Adrenal gland (tissue), 12 donors: ENCODE measurements around the gene PCDH18. TPM values are rescaled to one million over a fixed set of nuclear protein-coding genes. Genes with fewer than 3 reads are reported as not detected.

Experiments
- DNase-seq, 7 donors: peaks; one replicate each; pipeline ENCODE4 v3.0.0-alpha.2; 2019 to 2020
- H3K27ac ChIP-seq, 5 donors: fragments of 200-600 bp; sonication (generic) in 4 of 5; 1 replicate in 3 of 5; 2 replicates in 2 of 5; pipeline versions ENCODE4 v1.5.1 to v1.8.0; 2016 to 2020; ENCODE audit warnings: mild to moderate bottlenecking in 1 of 5
- H3K27me3 ChIP-seq: fragments of 200-600 bp; 2 replicates; pipeline ENCODE4 v1.8.0; 2021
- H3K36me3 ChIP-seq, 2 donors: fragments of 200-600 bp; replicated peaks in 1 of 2; 1 replicate in 1 of 2; 2 replicates in 1 of 2; pipeline versions ENCODE4 v1.5.1 to v1.8.0; 2018 to 2022
- H3K4me1 ChIP-seq, 2 donors: fragments of 200-600 bp; replicated peaks in 1 of 2; 1 replicate in 1 of 2; 2 replicates in 1 of 2; pipeline versions ENCODE4 v1.5.1 to v1.8.0; 2018 to 2021
- H3K4me3 ChIP-seq, 4 donors: fragments of 200-600 bp; sonication (generic) in 3 of 4; one replicate each; pipeline ENCODE4 v1.5.1; 2016 to 2018
- H3K9me3 ChIP-seq, 3 donors: fragments of 200-600 bp; sonication (generic) in 1 of 3; replicated peaks in 1 of 3; 1 replicate in 2 of 3; 2 replicates in 1 of 3; pipeline versions ENCODE4 v1.5.1 to v1.8.0; 2016 to 2021
- CTCF ChIP-seq, 6 experiments: fragments of 450-650 bp in 4 of 6; fragments of 200-600 bp in 2 of 6; sonication (generic) in 1 of 6; IDR thresholded peaks; 1 replicate in 5 of 6; 2 replicates in 1 of 6; pipeline versions ENCODE4 v1.5.1 to v1.8.0; 2016 to 2021; ENCODE audit warnings: antibody characterized with exemption in 6 of 6, mild to moderate bottlenecking in 2 of 6, moderate library complexity in 1 of 6
- POLR2A ChIP-seq, 2 donors: fragments of 450-650 bp; IDR thresholded peaks; one replicate each; pipeline ENCODE4 v1.6.1; 2017; ENCODE audit warnings: antibody characterized with exemption in 2 of 2, mild to moderate bottlenecking in 2 of 2, moderate library complexity in 1 of 2
- WGBS, 4 donors: extraction: QIAGEN DNeasy Blood & Tissue Kit in 2 of 4; methylation state at CpG; one replicate each; pipeline versions ENCODE4 v1.1.5 to v1.1.7; 2013 to 2017; 5-methylcytosine and 5-hydroxymethylcytosine counted together
- intact Hi-C, 2 donors: fragments of 100-400 bp; cut with DNase I; formaldehyde crosslinking; loops; one replicate each; pipeline versions ENCODE4 v1.14.1 to v1.15.0; 2022 to 2023
- polyA plus RNA-seq, 3 donors: library from polyadenylated mRNA; stranded (reverse); fragments of 200-250 nt in 2 of 3; fragments of 350-450 nt in 1 of 3; fragmentation: Illumina TruSeq in 1 of 3; extraction: RNeasy Lipid Tissue Mini Kit (QIAGEN cat#74804) in 1 of 3; gene quantifications; one replicate each; pipeline ENCODE4 v1.2.3, GENCODE V29; 2013 to 2014
- total RNA-seq, 9 donors: library from RNA; depleted of rRNA in 4 of 9; stranded (reverse); fragments of >200 nt in 4 of 9; fragments of 120-200 nt in 1 of 9; fragmentation: NEBNext Ultra II Directional in 1 of 9; extraction: Animal tissue kit (Norgen Biotek cat#: 25700) in 1 of 9; gene quantifications; one replicate each; pipeline versions ENCODE4 v1.1.0 to v1.2.4, GENCODE V29; 2013 to 2023
- donor health status: healthy with polysubstance abuse.
- donor health status: Bipolar disorder and iron deficiency.
- donor health status: DM: yes; HTN: yes; CAD: no.
- donor health status: DM: no; HTN: no; CAD: no.
- donor health status: DM: no; HTN: no; CAD: no.
- donor health status: DM: yes; HTN: yes; CAD: no.

Gene PCDH18
- total and polyA plus RNA-seq, 12 donors = 2.6 to 54.7 (median 8.5) TPM

DNA sequence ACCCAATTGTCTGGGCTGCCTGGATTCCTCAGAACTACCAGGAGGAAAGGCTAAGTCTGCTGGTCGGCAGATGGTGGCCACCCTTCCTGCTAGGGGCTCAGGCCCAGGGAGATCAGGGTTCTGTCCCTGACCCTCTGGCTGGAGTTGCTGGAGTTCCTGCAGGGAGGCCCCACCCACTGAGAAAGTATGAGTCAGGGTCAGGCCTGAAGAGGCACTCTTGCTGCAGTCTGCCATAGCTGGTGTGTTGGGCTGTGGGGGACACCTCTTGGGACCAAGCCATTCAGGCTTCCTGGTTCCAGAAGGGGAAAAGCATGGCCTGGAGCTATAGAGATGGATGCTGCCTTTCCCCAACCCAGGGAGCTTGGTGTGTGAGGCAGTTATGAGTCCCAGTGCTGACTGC, 40.4 kb upstream of the PCDH18 start:
- DNase-seq = no peak
- no peaks in the 10 kb centered on the region for H3K36me3 ChIP-seq
- intact Hi-C loops = no loop called here
- H3K27ac ChIP-seq = no peak overlapping the region
- no peaks in the 10 kb centered on the region for H3K27me3 ChIP-seq
- no peak overlapping the region for H3K4me3 ChIP-seq
- TF ChIP-seq CTCF (IDR thresholded peaks at IDR 0.05) = no peak
- TF ChIP-seq POLR2A (IDR thresholded peaks at IDR 0.05) = no peak
- no peaks in the 10 kb centered on the region for H3K4me1 ChIP-seq
- 42 to 100% (median 86%) methylated on average over 1 of the region's 1 CpG for WGBS, 4 donors
- H3K9me3 ChIP-seq = no peaks in the 10 kb centered on the region

DNA sequence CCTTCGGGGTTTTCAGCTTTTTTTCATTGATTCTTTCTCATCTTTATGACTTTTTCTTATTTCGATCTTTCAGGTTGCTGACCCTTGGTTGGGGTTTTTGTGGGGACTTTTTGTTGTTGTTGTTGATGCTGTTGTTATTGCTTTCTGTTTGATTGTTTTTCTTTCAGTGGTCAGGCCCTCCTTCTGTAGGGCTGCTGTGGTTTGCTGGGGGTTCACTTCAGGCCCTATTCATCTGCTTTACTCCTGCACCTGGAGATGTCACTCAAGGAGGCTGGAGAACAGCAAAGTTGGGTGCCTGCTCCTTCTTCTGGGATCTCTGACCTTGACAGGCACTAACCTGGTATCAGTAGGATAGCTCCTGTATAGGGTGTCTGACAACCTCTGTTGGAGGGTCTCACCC, 39.9 kb upstream of the PCDH18 start:
- Histone ChIP-seq H3K4me3 (no peak overlapping the region), H3K4me1 (no peaks in the 10 kb centered on the region), H3K9me3 (no peaks in the 10 kb centered on the region), H3K36me3 (no peaks in the 10 kb centered on the region), H3K27me3 (no peaks in the 10 kb centered on the region), H3K27ac (no peak overlapping the region)
- TF ChIP-seq CTCF (IDR thresholded peaks at IDR 0.05) (no peak), POLR2A (IDR thresholded peaks at IDR 0.05) (no peak)
- WGBS, 4 donors = 82 to 95% (median 85%) methylated on average over 2 of the region's 2 CpGs
- intact Hi-C loops = no loop called here
- DNase-seq = no peak

GRCh38 chr4:137559801-137560200, 27.5 kb upstream of the PCDH18 start:
- WGBS, 4 donors = 76 to 90% (median 84%) methylated on average over 1 of the region's 1 CpG
- TF ChIP-seq CTCF (IDR thresholded peaks at IDR 0.05) = no peak
- TF ChIP-seq POLR2A (IDR thresholded peaks at IDR 0.05) = no peak
- no peak overlapping the region for H3K27ac ChIP-seq
- H3K27me3 ChIP-seq = no peaks in the 10 kb centered on the region
- H3K9me3 ChIP-seq = no peaks in the 10 kb centered on the region
- H3K4me1 ChIP-seq = no peaks in the 10 kb centered on the region
- H3K4me3 ChIP-seq = no peak overlapping the region
- intact Hi-C loops = no loop called here
- H3K36me3 ChIP-seq = no peaks in the 10 kb centered on the region
- no peak for DNase-seq

DNA sequence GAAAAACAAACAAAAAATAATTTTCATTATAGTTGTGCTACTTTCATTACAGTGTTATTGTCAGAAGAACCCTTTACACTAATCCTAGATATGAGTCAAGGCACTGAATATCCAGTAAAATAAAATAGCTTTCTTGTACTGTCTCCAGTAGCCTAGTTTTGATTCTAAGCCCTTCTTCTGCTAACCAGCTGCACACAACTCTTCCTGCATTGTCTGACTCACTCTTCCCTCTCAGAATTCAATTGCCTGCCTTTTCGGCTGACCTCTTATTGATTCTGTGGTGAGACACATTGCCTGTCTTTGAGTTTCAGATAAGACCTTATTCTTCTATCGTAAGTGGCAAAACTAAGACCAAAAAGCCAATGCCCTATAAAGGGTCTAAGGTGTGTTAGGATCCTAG, 26.7 kb upstream of the PCDH18 start:
- no peak overlapping the region for H3K27ac ChIP-seq
- H3K4me3 ChIP-seq = no peak overlapping the region
- intact Hi-C loops = no loop called here
- H3K27me3 ChIP-seq = no peaks in the 10 kb centered on the region
- H3K36me3 ChIP-seq = no peaks in the 10 kb centered on the region
- TF ChIP-seq CTCF (IDR thresholded peaks at IDR 0.05) = no peak
- TF ChIP-seq POLR2A (IDR thresholded peaks at IDR 0.05) = no peak
- 41 to 60% (median 54%) methylated on average over 2 of the region's 2 CpGs for WGBS, 4 donors
- no peaks in the 10 kb centered on the region for H3K9me3 ChIP-seq
- DNase-seq = no peak
- no peaks in the 10 kb centered on the region for H3K4me1 ChIP-seq
